Liver (tissue), 9 donors: Measurements from ENCODE around the gene VSIG2. TPM values are rescaled to one million over a fixed set of nuclear protein-coding genes. Genes with fewer than 3 reads are reported as not detected.
A peak's percentile ranks its signal among the peaks of the same experiment; 100 is the strongest.

ENCODE experiments used
- DNase-seq: peaks from one replicate; pipeline ENCODE4 v3.0.0-alpha.2; 2017; ENCODE audit warnings: low spot score
- H3K27ac ChIP-seq, 2 donors: one replicate each; pipeline ENCODE4 v1.7.0; 2013; ENCODE audit warnings: inconsistent platforms in 2 of 2, low read length in 2 of 2, control low read depth in 1 of 2, low read depth in 1 of 2, mild to moderate bottlenecking in 1 of 2
- H3K27me3 ChIP-seq, 4 donors: one replicate each; pipeline versions ENCODE4 v1.6.1 to v1.7.0; 2013; ENCODE audit warnings: low read length in 3 of 4, inconsistent platforms in 1 of 4, mild to moderate bottlenecking in 1 of 4, moderate library complexity in 1 of 4; ENCODE audit not compliant: control insufficient read depth in 4 of 4, insufficient read depth in 4 of 4
- H3K36me3 ChIP-seq, 4 donors: one replicate each; pipeline versions ENCODE4 v1.6.1 to v1.7.0; 2013; ENCODE audit warnings: low read length in 3 of 4, mild to moderate bottlenecking in 3 of 4, low read depth in 1 of 4, moderate library complexity in 1 of 4; ENCODE audit not compliant: control insufficient read depth in 4 of 4, insufficient read depth in 3 of 4
- H3K4me1 ChIP-seq, 4 donors: one replicate each; pipeline versions ENCODE4 v1.6.1 to v1.7.0; 2013; ENCODE audit warnings: low read length in 3 of 4, mild to moderate bottlenecking in 3 of 4, moderate library complexity in 1 of 4; ENCODE audit not compliant: control insufficient read depth in 4 of 4, insufficient read depth in 4 of 4
- H3K4me3 ChIP-seq, 3 donors: one replicate each; pipeline versions ENCODE4 v1.6.1 to v1.7.0; 2013; ENCODE audit warnings: low read length in 3 of 3, control low read depth in 1 of 3, low read depth in 1 of 3, mild to moderate bottlenecking in 1 of 3
- H3K9ac ChIP-seq, 2 donors: one replicate each; pipeline ENCODE4 v1.7.0; 2013; ENCODE audit warnings: low read length in 2 of 2, mild to moderate bottlenecking in 2 of 2, moderate library complexity in 2 of 2, control low read depth in 1 of 2, low read depth in 1 of 2
- H3K9me3 ChIP-seq, 4 donors: one replicate each; pipeline versions ENCODE4 v1.6.1 to v1.7.0; 2013; ENCODE audit warnings: low read length in 3 of 4; ENCODE audit not compliant: control insufficient read depth in 4 of 4
- ATF3 ChIP-seq: IDR thresholded peaks from 2 replicates; pipeline ENCODE4 v1.6.1; 2016; ENCODE audit warnings: antibody characterized with exemption
- EGR1 ChIP-seq, 2 donors: IDR thresholded peaks; 2 replicates each; pipeline ENCODE4 v1.6.1; 2016 to 2018; ENCODE audit warnings: antibody characterized with exemption in 2 of 2, low read depth in 2 of 2
- FOXA1 ChIP-seq: IDR thresholded peaks from 2 replicates; pipeline ENCODE4 v1.6.1; 2016; ENCODE audit warnings: antibody characterized with exemption
- FOXA2 ChIP-seq: IDR thresholded peaks from 2 replicates; pipeline ENCODE4 v1.6.1; 2016; ENCODE audit warnings: antibody characterized with exemption
- GABPA ChIP-seq, 2 donors: IDR thresholded peaks in 1 of 2; conservative IDR thresholded peaks in 1 of 2; 2 replicates each; pipeline ENCODE4 v1.6.1; 2016; ENCODE audit warnings: antibody characterized with exemption in 2 of 2, mild to moderate bottlenecking in 1 of 2, moderate library complexity in 1 of 2
- HNF4A ChIP-seq, 2 donors: conservative IDR thresholded peaks; 2 replicates each; pipeline ENCODE4 v1.6.1; 2016; ENCODE audit warnings: antibody characterized with exemption in 2 of 2, mild to moderate bottlenecking in 2 of 2
- HNF4G ChIP-seq: IDR thresholded peaks from 2 replicates; pipeline ENCODE4 v1.6.1; 2016; ENCODE audit warnings: antibody characterized with exemption
- JUND ChIP-seq, 2 donors: IDR thresholded peaks; 2 replicates each; pipeline ENCODE4 v1.6.1; 2016; ENCODE audit warnings: antibody characterized with exemption in 2 of 2
- MAX ChIP-seq: IDR thresholded peaks from 2 replicates; pipeline ENCODE4 v1.6.1; 2016; ENCODE audit warnings: antibody characterized with exemption
- NR2F2 ChIP-seq: IDR thresholded peaks from 2 replicates; pipeline ENCODE4 v1.6.1; 2016; ENCODE audit warnings: antibody characterized with exemption
- RAD21 ChIP-seq, 2 donors: IDR thresholded peaks; 2 replicates each; pipeline ENCODE4 v1.6.1; 2016; ENCODE audit warnings: antibody characterized with exemption in 2 of 2, mild to moderate bottlenecking in 2 of 2
- RXRA ChIP-seq, 2 donors: IDR thresholded peaks; 2 replicates each; pipeline ENCODE4 v1.6.1; 2017 to 2018; ENCODE audit warnings: antibody characterized with exemption in 2 of 2, mild to moderate bottlenecking in 1 of 2
- SP1 ChIP-seq: IDR thresholded peaks from 2 replicates; pipeline ENCODE4 v1.6.1; 2018; ENCODE audit warnings: antibody characterized with exemption, mild to moderate bottlenecking
- TAF1 ChIP-seq: conservative IDR thresholded peaks from 2 replicates; pipeline ENCODE4 v1.6.1; 2016; ENCODE audit warnings: antibody characterized with exemption, mild to moderate bottlenecking
- YY1 ChIP-seq: IDR thresholded peaks from 2 replicates; pipeline ENCODE4 v1.6.1; 2016; ENCODE audit warnings: antibody characterized with exemption, mild to moderate bottlenecking
- WGBS: extraction: QIAGEN DNeasy Blood & Tissue Kit; methylation state at CpG from one replicate; pipeline ENCODE4 v1.1.7; 2013; 5-methylcytosine and 5-hydroxymethylcytosine counted together
- polyA plus RNA-seq, 2 donors: library from polyadenylated mRNA; stranded (reverse) in 1 of 2; unstranded in 1 of 2; fragments of 200-250 nt in 1 of 2; fragments of >200 nt in 1 of 2; fragmentation: Nextera tagmentation in 1 of 2; extraction: Ambion mirVana in 1 of 2; gene quantifications; one replicate each; pipeline versions ENCODE4 v1.2.1 to v1.2.3, GENCODE V29; 2013 to 2015
- total RNA-seq, 2 donors: library from RNA; depleted of rRNA; stranded (reverse); fragments of >200 nt; gene quantifications; one replicate each; pipeline ENCODE4 v1.2.3, GENCODE V29; 2014
- TF ChIP-seq, protein P1 (sequence below): IDR thresholded peaks from 2 replicates; pipeline ENCODE4 v1.6.1; 2016; ENCODE audit warnings: antibody characterized with exemption
- TF ChIP-seq, protein P2 (sequence below): IDR thresholded peaks from 2 replicates; pipeline ENCODE4 v1.6.1; 2016; ENCODE audit warnings: antibody characterized with exemption, mild to moderate bottlenecking
- TF ChIP-seq, protein P3 (sequence below): fragments of 150-350 bp; IDR thresholded peaks from 2 replicates; pipeline ENCODE4 v1.5.1; 2017; ENCODE audit warnings: improper control_type of control experiment, low read depth, low read length; ENCODE audit not compliant: missing input control
- donor health status: healthy.
- donor health status: healthy.
- donor health status: healthy.
- donor health status: healthy.
- donor health status: healthy.

VSIG2 gene
- total and polyA plus RNA-seq, 4 donors: 0.51 to 1.3 (median 0.75) TPM; not detected in 1

DNA sequence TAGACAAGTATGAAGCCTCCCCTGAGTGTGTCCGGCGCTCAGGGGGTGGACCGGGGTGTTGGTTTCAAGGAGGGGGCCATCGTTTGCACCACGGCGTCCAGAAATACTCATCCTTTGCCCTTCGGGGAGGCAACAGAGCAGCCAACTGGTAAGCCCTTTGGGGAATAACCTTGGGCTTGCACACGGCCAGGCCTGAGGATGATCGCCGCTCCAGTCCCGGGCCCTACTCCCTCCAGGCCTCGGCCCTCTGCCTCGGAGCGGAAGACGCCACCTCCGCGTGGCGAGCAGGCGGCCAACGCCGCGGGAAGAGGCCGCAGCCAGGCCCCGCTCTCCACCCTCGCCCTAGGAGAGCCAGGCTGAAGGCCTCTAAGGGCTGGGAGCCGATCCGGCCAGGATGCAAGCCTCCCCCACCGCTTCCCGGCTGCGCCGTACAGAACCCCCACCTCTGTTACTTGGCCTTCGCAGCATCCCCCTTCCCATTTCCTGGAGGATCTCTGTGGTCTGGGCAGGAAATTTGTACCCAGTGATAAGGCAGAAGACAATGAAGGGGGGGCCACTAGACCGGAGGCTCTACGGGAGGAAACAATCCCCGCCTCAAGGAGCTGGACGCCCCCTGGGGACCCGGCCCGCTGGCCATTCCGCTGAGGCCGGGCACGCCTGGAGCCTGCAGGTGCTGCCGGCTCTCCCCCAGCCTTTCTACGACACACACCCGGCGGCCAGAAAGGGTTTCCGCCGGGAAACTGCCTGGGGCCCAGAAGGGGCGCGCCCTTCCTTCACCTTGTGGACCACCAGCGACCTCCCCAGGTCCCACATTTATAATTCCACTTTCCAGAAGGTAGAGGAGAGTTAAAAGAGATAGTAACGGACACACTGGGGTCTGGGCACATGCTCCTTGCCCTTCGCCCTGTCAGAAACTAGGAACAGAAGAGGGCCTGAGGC lies 7.5 kb upstream of the VSIG2 start:
- H3K27me3 ChIP-seq: peaks cover 0 to 8% (median 5%) of the 10 kb centered on the region in 4 donors
- H3K4me1 ChIP-seq: peaks cover 18 to 39% (median 22%) of the 10 kb centered on the region in 4 donors
- no peak for TF ChIP-seq YY1
- TF ChIP-seq FOXA1: no peak
- no peak for TF ChIP-seq FOXA2
- TF ChIP-seq, protein P1, sequence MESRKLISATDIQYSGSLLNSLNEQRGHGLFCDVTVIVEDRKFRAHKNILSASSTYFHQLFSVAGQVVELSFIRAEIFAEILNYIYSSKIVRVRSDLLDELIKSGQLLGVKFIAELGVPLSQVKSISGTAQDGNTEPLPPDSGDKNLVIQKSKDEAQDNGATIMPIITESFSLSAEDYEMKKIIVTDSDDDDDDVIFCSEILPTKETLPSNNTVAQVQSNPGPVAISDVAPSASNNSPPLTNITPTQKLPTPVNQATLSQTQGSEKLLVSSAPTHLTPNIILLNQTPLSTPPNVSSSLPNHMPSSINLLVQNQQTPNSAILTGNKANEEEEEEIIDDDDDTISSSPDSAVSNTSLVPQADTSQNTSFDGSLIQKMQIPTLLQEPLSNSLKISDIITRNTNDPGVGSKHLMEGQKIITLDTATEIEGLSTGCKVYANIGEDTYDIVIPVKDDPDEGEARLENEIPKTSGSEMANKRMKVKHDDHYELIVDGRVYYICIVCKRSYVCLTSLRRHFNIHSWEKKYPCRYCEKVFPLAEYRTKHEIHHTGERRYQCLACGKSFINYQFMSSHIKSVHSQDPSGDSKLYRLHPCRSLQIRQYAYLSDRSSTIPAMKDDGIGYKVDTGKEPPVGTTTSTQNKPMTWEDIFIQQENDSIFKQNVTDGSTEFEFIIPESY: no peak
- peak; percentile 37 for TF ChIP-seq MAX
- no peak for TF ChIP-seq ATF3
- TF ChIP-seq NR2F2: peak; percentile 81
- no peak for TF ChIP-seq RXRA (IDR thresholded peaks at IDR 0.05)
- peak; percentile 47 for TF ChIP-seq SP1
- peak in 1 of 2 donors; percentile 9 for TF ChIP-seq RAD21 (IDR thresholded peaks at IDR 0.05)
- no peak for TF ChIP-seq GABPA (IDR thresholded peaks at IDR 0.05 in 1 of 2, conservative IDR thresholded peaks at IDR 0.05 in 1 of 2)
- no peak for TF ChIP-seq HNF4G
- no peak for TF ChIP-seq EGR1 (IDR thresholded peaks at IDR 0.05; ENCODE audit: low read depth in 2 of 2)
- TF ChIP-seq TAF1: no peak
- TF ChIP-seq, protein P2, sequence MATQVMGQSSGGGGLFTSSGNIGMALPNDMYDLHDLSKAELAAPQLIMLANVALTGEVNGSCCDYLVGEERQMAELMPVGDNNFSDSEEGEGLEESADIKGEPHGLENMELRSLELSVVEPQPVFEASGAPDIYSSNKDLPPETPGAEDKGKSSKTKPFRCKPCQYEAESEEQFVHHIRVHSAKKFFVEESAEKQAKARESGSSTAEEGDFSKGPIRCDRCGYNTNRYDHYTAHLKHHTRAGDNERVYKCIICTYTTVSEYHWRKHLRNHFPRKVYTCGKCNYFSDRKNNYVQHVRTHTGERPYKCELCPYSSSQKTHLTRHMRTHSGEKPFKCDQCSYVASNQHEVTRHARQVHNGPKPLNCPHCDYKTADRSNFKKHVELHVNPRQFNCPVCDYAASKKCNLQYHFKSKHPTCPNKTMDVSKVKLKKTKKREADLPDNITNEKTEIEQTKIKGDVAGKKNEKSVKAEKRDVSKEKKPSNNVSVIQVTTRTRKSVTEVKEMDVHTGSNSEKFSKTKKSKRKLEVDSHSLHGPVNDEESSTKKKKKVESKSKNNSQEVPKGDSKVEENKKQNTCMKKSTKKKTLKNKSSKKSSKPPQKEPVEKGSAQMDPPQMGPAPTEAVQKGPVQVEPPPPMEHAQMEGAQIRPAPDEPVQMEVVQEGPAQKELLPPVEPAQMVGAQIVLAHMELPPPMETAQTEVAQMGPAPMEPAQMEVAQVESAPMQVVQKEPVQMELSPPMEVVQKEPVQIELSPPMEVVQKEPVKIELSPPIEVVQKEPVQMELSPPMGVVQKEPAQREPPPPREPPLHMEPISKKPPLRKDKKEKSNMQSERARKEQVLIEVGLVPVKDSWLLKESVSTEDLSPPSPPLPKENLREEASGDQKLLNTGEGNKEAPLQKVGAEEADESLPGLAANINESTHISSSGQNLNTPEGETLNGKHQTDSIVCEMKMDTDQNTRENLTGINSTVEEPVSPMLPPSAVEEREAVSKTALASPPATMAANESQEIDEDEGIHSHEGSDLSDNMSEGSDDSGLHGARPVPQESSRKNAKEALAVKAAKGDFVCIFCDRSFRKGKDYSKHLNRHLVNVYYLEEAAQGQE: no peak
- no peak for TF ChIP-seq JUND (IDR thresholded peaks at IDR 0.05)
- TF ChIP-seq, protein P3, sequence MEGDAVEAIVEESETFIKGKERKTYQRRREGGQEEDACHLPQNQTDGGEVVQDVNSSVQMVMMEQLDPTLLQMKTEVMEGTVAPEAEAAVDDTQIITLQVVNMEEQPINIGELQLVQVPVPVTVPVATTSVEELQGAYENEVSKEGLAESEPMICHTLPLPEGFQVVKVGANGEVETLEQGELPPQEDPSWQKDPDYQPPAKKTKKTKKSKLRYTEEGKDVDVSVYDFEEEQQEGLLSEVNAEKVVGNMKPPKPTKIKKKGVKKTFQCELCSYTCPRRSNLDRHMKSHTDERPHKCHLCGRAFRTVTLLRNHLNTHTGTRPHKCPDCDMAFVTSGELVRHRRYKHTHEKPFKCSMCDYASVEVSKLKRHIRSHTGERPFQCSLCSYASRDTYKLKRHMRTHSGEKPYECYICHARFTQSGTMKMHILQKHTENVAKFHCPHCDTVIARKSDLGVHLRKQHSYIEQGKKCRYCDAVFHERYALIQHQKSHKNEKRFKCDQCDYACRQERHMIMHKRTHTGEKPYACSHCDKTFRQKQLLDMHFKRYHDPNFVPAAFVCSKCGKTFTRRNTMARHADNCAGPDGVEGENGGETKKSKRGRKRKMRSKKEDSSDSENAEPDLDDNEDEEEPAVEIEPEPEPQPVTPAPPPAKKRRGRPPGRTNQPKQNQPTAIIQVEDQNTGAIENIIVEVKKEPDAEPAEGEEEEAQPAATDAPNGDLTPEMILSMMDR: no peak
- TF ChIP-seq HNF4A (conservative IDR thresholded peaks at IDR 0.05): no peak
- peak overlapping the region in 1 of 3 donors; percentile 60 for H3K4me3 ChIP-seq
- peak; percentile 33 for DNase-seq
- no peaks in the 10 kb centered on the region for H3K36me3 ChIP-seq
- 20% methylated on average over 52 of the region's 52 CpGs for WGBS
- H3K27ac ChIP-seq: peak overlapping the region; percentile 82 to 84
- H3K9ac ChIP-seq: no peak overlapping the region
- no peaks in the 10 kb centered on the region for H3K9me3 ChIP-seq
